Measurements from ENCODE around the gene TRIM72.
"Not testable (repeated sequence)": the region's sequence is repeated elsewhere in the genome, so short reads cannot be mapped to it uniquely, and the experiment has no call there.

Gene TRIM72

GRCh38 chr16:31277659-31278260 is 63.8 kb downstream of the TRIM72 start:
- no peak overlapping the region for H3K27ac ChIP-seq (ENCODE audit: low read depth, low read length)
- H3K9me3 ChIP-seq (ENCODE audit: control insufficient read depth, insufficient read depth, low read length): no peaks in the 10 kb centered on the region
- H3K27me3 ChIP-seq (ENCODE audit: control insufficient read depth, insufficient read depth, low read length): no peaks in the 10 kb centered on the region
- no peaks in the 10 kb centered on the region for H3K4me1 ChIP-seq (ENCODE audit: control insufficient read depth, insufficient read depth, low read length)
- no peaks in the 10 kb centered on the region for H3K36me3 ChIP-seq (ENCODE audit: control insufficient read depth, insufficient read depth, low read length)
- no peak overlapping the region for H3K9ac ChIP-seq (ENCODE audit: low read depth, low read length)
- no peak overlapping the region for H3K4me3 ChIP-seq (ENCODE audit: low read depth, low read length)

- H3K4me1 ChIP-seq (ENCODE audit: control insufficient read depth, insufficient read depth, low read length); H3K9ac ChIP-seq (ENCODE audit: low read depth, low read length); H3K9me3 ChIP-seq (ENCODE audit: control insufficient read depth, insufficient read depth, low read length); H3K27me3 ChIP-seq (ENCODE audit: control insufficient read depth, insufficient read depth, low read length); H3K36me3 ChIP-seq (ENCODE audit: control insufficient read depth, insufficient read depth, low read length); H3K27ac ChIP-seq (ENCODE audit: low read depth, low read length); H3K4me3 ChIP-seq (ENCODE audit: low read depth, low read length): not testable (repeated sequence)
Measured at GRCh38 chr16:31278853-31279252, 64.9 kb downstream of the TRIM72 start.
